Spleen (tissue), 11 donors: ENCODE measurements around the gene SYNJ2. TPM values are rescaled to one million over a fixed set of nuclear protein-coding genes. Genes with fewer than 3 reads are reported as not detected.

Source experiments
- DNase-seq: peaks from one replicate; pipeline ENCODE4 v3.0.0-alpha.2; 2020
- H3K27ac ChIP-seq, 8 donors: fragments of 200-600 bp; sonication (generic) in 7 of 8; 1 replicate in 4 of 8; 2 replicates in 4 of 8; pipeline versions ENCODE4 v1.5.0 to v1.8.0; 2016 to 2021; ENCODE audit warnings: inconsistent platforms in 4 of 8, mild to moderate bottlenecking in 4 of 8, moderate library complexity in 1 of 8
- H3K27me3 ChIP-seq, 7 donors: fragments of 200-600 bp; sonication (generic) in 6 of 7; replicated peaks in 1 of 7; 1 replicate in 4 of 7; 2 replicates in 3 of 7; pipeline versions ENCODE4 v1.5.0 to v1.8.0; 2016 to 2021; ENCODE audit warnings: inconsistent platforms in 3 of 7, mild to moderate bottlenecking in 1 of 7
- H3K36me3 ChIP-seq, 6 donors: fragments of 200-600 bp; sonication (generic) in 5 of 6; 1 replicate in 4 of 6; 2 replicates in 2 of 6; pipeline versions ENCODE4 v1.5.0 to v1.8.0; 2016 to 2021; ENCODE audit warnings: inconsistent platforms in 2 of 6
- H3K4me1 ChIP-seq, 6 donors: fragments of 200-600 bp; sonication (generic) in 5 of 6; 1 replicate in 3 of 6; 2 replicates in 3 of 6; pipeline versions ENCODE4 v1.5.0 to v1.8.0; 2016 to 2021; ENCODE audit warnings: inconsistent platforms in 3 of 6
- H3K4me3 ChIP-seq, 8 donors: fragments of 200-600 bp; sonication (generic) in 7 of 8; 1 replicate in 4 of 8; 2 replicates in 4 of 8; pipeline versions ENCODE4 v1.5.0 to v1.8.0; 2016 to 2021; ENCODE audit warnings: inconsistent platforms in 4 of 8, mild to moderate bottlenecking in 4 of 8, moderate library complexity in 2 of 8
- H3K9me3 ChIP-seq, 8 donors: fragments of 200-600 bp; sonication (generic) in 7 of 8; 1 replicate in 4 of 8; 2 replicates in 4 of 8; pipeline versions ENCODE4 v1.5.0 to v1.8.0; 2016 to 2021; ENCODE audit warnings: inconsistent platforms in 4 of 8
- POLR2A ChIP-seq, 3 donors: fragments of 450-650 bp; IDR thresholded peaks; one replicate each; pipeline ENCODE4 v1.5.1; 2017; ENCODE audit warnings: antibody characterized with exemption in 3 of 3, mild to moderate bottlenecking in 1 of 3
- POLR2AphosphoS5 ChIP-seq, 3 donors: sonication (generic); formaldehyde crosslinking; IDR thresholded peaks; one replicate each; pipeline ENCODE4 v1.5.1; 2017; ENCODE audit warnings: antibody characterized with exemption in 3 of 3
- WGBS, 5 donors: extraction: QIAGEN DNeasy Blood & Tissue Kit in 3 of 5; methylation state at CpG; one replicate each; pipeline versions ENCODE4 v1.1.5 to v1.1.7; 2013 to 2018; 5-methylcytosine and 5-hydroxymethylcytosine counted together
- intact Hi-C: fragments of 100-400 bp; cut with DNase I; formaldehyde crosslinking; loops from one replicate; pipeline ENCODE4 v1.15.0; 2023; ENCODE audit warnings: low total_unique reads
- polyA plus RNA-seq, 3 donors: library from polyadenylated mRNA; stranded (reverse); fragments of 200-250 nt; gene quantifications; one replicate each; pipeline ENCODE4 v1.2.1, GENCODE V29; 2013
- total RNA-seq, 7 donors: library from RNA; depleted of rRNA in 3 of 7; stranded (reverse); fragments of >200 nt in 3 of 7; fragmentation: NEBNext Ultra II Directional in 4 of 7; extraction: Animal tissue kit (Norgen Biotek cat#: 25700) in 4 of 7; gene quantifications; one replicate each; pipeline versions ENCODE4 v1.1.0 to v1.2.1, GENCODE V29; 2016 to 2021
- TF ChIP-seq, protein P1 (sequence below), 11 experiments: fragments of 200-600 bp in 7 of 11; fragments of 450-650 bp in 4 of 11; sonication (generic) in 4 of 11; IDR thresholded peaks in 8 of 11; conservative IDR thresholded peaks in 3 of 11; 1 replicate in 7 of 11; 2 replicates in 4 of 11; pipeline versions ENCODE4 v1.4.0 to v1.8.0; 2016 to 2021; ENCODE audit warnings: antibody characterized with exemption in 11 of 11, inconsistent platforms in 4 of 11, mild to moderate bottlenecking in 1 of 11
- donor health status: healthy with polysubstance abuse.
- donor health status: DM: no; HTN: no; CAD: no; lungs with moderate emphysema.
- donor health status: DM: no; HTN: no; CAD: no.
- donor health status: Bipolar disorder and iron deficiency.
- donor health status: healthy.
- donor health status: DM: no; HTN: no; CAD: no.
- donor health status: DM: yes; HTN: yes; CAD: no.

The SYNJ2 gene
- total and polyA plus RNA-seq, 10 donors, result 2.4 to 34.0 (median 9.2) TPM

DNA sequence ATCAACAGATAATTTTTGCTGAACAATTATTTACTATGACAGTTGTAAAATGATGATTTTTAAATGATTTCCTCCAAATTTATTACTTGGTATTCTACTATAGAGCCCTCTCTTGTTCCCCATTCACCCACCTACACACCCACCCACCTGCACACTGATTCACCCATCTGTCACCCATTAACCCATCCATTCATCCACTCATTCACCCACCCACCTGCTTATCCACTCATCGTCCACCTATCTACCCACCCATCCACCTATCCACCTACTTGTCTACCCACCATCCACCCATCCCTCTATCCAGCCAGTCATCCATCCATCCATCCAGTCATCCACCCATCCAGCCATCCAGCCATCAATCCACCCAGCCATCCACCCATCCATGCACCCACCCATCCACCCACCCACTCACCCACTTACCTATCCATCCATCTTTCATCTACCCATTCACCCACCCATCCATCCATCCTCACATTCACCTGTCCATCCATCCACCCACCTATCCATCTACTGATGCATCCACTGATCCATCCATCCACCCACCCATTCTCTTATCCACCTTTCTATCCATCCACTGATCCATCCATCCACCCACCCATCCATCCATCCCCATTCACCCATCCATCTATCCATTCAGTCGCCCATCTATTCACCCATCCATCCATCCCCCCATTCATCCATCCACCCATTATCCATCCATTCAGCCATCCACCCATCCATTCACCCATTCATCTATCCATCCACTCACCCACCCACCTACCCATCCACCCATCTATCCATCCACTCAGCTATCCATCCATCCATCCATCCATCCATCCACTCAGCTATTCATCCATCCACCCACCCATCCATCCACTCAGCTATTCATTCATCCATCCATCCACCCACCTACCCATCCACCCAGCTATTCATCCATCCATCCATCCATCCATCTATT lies 72.0 kb downstream of the SYNJ2 start:
- Histone ChIP-seq H3K9me3 (no peaks in the 10 kb centered on the region), H3K27me3 (no peaks in the 10 kb centered on the region), H3K36me3 (peaks cover 0 to 63% (median 0%) of the 10 kb centered on the region in 6 donors), H3K4me3 (no peak overlapping the region), H3K27ac (no peak overlapping the region), H3K4me1 (peaks cover 0 to 12% (median 0%) of the 10 kb centered on the region in 6 donors)
- WGBS, 5 donors, result 43 to 74% (median 50%) methylated on average over 2 of the region's 2 CpGs
- intact Hi-C loops, result no loop called here
- no peak for DNase-seq
- TF ChIP-seq, protein P1, sequence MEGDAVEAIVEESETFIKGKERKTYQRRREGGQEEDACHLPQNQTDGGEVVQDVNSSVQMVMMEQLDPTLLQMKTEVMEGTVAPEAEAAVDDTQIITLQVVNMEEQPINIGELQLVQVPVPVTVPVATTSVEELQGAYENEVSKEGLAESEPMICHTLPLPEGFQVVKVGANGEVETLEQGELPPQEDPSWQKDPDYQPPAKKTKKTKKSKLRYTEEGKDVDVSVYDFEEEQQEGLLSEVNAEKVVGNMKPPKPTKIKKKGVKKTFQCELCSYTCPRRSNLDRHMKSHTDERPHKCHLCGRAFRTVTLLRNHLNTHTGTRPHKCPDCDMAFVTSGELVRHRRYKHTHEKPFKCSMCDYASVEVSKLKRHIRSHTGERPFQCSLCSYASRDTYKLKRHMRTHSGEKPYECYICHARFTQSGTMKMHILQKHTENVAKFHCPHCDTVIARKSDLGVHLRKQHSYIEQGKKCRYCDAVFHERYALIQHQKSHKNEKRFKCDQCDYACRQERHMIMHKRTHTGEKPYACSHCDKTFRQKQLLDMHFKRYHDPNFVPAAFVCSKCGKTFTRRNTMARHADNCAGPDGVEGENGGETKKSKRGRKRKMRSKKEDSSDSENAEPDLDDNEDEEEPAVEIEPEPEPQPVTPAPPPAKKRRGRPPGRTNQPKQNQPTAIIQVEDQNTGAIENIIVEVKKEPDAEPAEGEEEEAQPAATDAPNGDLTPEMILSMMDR (IDR thresholded peaks at IDR 0.05 in 8 of 11, conservative IDR thresholded peaks at IDR 0.05 in 3 of 11), result no peak
- no peak for TF ChIP-seq POLR2A (IDR thresholded peaks at IDR 0.05)
- no peak for TF ChIP-seq POLR2AphosphoS5 (IDR thresholded peaks at IDR 0.05)

DNA sequence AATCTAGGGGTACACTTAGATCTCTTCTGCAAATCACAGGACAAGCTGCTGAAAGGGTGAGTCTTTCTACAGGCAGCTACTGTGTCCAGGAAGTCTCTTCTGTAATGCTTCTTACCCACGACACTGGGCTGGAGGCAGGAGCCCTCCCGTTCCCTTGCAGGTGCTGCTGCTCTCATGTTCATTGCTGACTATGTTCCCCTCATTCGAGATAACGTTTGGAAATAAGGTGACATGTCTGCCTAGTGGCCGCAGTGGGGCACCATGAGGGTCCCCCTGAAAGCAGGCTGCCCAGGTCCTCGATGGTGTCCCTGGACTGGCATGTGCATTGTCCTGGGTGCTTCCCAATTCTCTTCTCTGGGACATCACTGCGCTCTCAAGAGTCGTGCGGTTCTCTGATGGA lies 74.7 kb downstream of the SYNJ2 start:
- intact Hi-C loops, result no loop called here
- Histone ChIP-seq H3K27ac (no peak overlapping the region), H3K36me3 (peaks cover 0 to 55% (median 0%) of the 10 kb centered on the region in 6 donors), H3K4me1 (peaks cover 0 to 33% (median 15%) of the 10 kb centered on the region in 6 donors), H3K27me3 (no peaks in the 10 kb centered on the region), H3K9me3 (no peaks in the 10 kb centered on the region), H3K4me3 (no peak overlapping the region)
- no peak for DNase-seq
- TF ChIP-seq, protein P1 (IDR thresholded peaks at IDR 0.05 in 8 of 11, conservative IDR thresholded peaks at IDR 0.05 in 3 of 11), result no peak
- no peak for TF ChIP-seq POLR2AphosphoS5 (IDR thresholded peaks at IDR 0.05)
- no peak for TF ChIP-seq POLR2A (IDR thresholded peaks at IDR 0.05)
- WGBS, 5 donors, result 87 to 95% (median 88%) methylated on average over 9 of the region's 9 CpGs

GRCh38 chr6:158056804-158057203 lies 75.1 kb downstream of the SYNJ2 start:
- Histone ChIP-seq H3K36me3 (peaks cover 0 to 58% (median 2%) of the 10 kb centered on the region in 6 donors), H3K9me3 (no peaks in the 10 kb centered on the region), H3K27ac (no peak overlapping the region), H3K4me3 (no peak overlapping the region), H3K27me3 (no peaks in the 10 kb centered on the region), H3K4me1 (peaks cover 0 to 34% (median 15%) of the 10 kb centered on the region in 6 donors)
- DNase-seq, result no peak
- WGBS, 5 donors, result 93 to 98% (median 96%) methylated on average over 8 to 9 of the region's 9 CpGs
- TF ChIP-seq POLR2A (IDR thresholded peaks at IDR 0.05) (no peak), POLR2AphosphoS5 (IDR thresholded peaks at IDR 0.05) (no peak)
- intact Hi-C loops, result no loop called here

DNA sequence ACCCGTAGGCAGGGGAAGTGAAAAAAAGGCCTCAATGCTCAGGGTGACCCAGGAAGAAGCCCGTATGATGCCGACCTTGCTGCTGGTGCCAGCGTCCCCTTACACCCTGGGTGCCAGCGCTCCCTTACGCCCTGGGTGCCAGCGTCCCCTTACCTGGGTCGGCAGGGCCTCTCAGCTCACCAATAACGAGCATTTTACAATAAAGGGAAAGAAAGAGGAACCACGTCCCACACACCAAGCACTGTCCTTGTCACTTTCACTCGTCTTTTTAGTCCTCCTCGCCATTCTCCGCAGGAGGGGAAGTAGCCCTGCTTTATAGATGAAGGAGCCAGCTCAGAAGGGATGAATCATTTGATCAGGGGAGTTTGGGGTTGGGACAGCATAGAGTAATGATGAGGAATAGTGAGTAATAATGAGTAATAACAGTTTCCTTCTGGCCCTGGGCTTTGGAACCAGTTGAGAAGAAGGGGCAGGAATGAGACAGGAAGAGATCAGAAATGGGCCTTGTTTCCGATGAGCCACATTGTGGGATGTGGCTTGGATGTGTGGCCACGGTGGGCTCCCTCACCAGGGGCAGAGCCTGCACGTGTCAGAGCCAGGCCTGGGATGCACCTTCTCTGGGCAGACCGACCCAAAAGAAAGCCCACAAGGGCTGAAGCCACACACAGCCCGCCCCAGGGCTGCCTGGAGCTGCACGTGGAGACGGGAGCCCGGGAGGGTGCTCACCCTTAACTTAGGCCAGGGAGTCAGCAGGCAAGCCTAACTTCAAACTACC lies 75.7 kb downstream of the SYNJ2 start:
- WGBS, 5 donors, result 65 to 84% (median 78%) methylated on average over 21 of the region's 21 CpGs
- H3K4me1 ChIP-seq, result peaks cover 0 to 34% (median 15%) of the 10 kb centered on the region in 6 donors
- no peaks in the 10 kb centered on the region for H3K9me3 ChIP-seq
- intact Hi-C loops, result no loop called here
- H3K36me3 ChIP-seq, result peaks cover 0 to 60% (median 5%) of the 10 kb centered on the region in 6 donors
- no peak for DNase-seq
- H3K27ac ChIP-seq, result peak overlapping the region in 1 of 8 donors; percentile 5
- TF ChIP-seq POLR2AphosphoS5 (IDR thresholded peaks at IDR 0.05) (no peak), POLR2A (IDR thresholded peaks at IDR 0.05) (no peak)
- TF ChIP-seq, protein P1 (IDR thresholded peaks at IDR 0.05 in 8 of 11, conservative IDR thresholded peaks at IDR 0.05 in 3 of 11), result no peak
- no peaks in the 10 kb centered on the region for H3K27me3 ChIP-seq
- H3K4me3 ChIP-seq, result no peak overlapping the region
